Pancreas (tissue), 10 donors: ENCODE measurements around the gene CIRBP. TPM values are rescaled to one million over a fixed set of nuclear protein-coding genes. Genes with fewer than 3 reads are reported as not detected.

ENCODE experiments used
- ATAC-seq, 4 donors: fragments of 200-7000 bp; cut with Tn5 transposase; one replicate each; pipeline versions ENCODE4 v1.8.0 to v1.9.1; 2020; ENCODE audit warnings: mild to moderate bottlenecking in 4 of 4, moderate library complexity in 4 of 4
- DNase-seq, 6 donors: peaks; one replicate each; pipeline ENCODE4 v3.0.0-alpha.2; 2020
- FAIRE-seq: peaks from 2 replicates; lab custom pipeline; 2012; peaks lifted over from hg19 to GRCh38; lab: Jason Lieb, UNC
- H3K27ac ChIP-seq, 4 donors: fragments of 200-600 bp; sonication (generic); 1 replicate in 3 of 4; 2 replicates in 1 of 4; pipeline versions ENCODE4 v1.5.0 to v1.8.0; 2020
- H3K27me3 ChIP-seq, 4 donors: fragments of 200-600 bp; one replicate each; pipeline ENCODE4 v1.8.0; 2021
- H3K36me3 ChIP-seq, 3 donors: fragments of 200-600 bp; sonication (generic) in 1 of 3; one replicate each; pipeline versions ENCODE4 v1.5.0 to v1.8.0; 2020 to 2021
- H3K4me1 ChIP-seq, 3 donors: fragments of 200-600 bp; one replicate each; pipeline ENCODE4 v1.8.0; 2021
- H3K4me3 ChIP-seq, 4 donors: fragments of 200-600 bp; sonication (generic) in 2 of 4; one replicate each; pipeline versions ENCODE4 v1.5.0 to v1.8.0; 2020 to 2021
- H3K9me3 ChIP-seq, 4 donors: fragments of 200-600 bp; one replicate each; pipeline ENCODE4 v1.8.0; 2021
- CTCF ChIP-seq, 4 donors: fragments of 200-600 bp; sonication (generic) in 3 of 4; IDR thresholded peaks; one replicate each; pipeline versions ENCODE4 v1.5.0 to v1.8.0; 2021; ENCODE audit warnings: antibody characterized with exemption in 4 of 4
- WGBS, 2 donors: extraction: QIAGEN DNeasy Blood & Tissue Kit; methylation state at CpG; one replicate each; pipeline ENCODE4 v1.1.7; 2013; 5-methylcytosine and 5-hydroxymethylcytosine counted together
- intact Hi-C, 3 donors: fragments of 100-400 bp; cut with DNase I; formaldehyde crosslinking; loops; one replicate each; pipeline versions ENCODE4 v1.11.1 to v1.14.2; 2022
- polyA plus RNA-seq, 2 donors: library from polyadenylated mRNA; stranded (reverse); fragments of 200-250 nt; gene quantifications; one replicate each; pipeline ENCODE4 v1.2.3, GENCODE V29; 2013
- total RNA-seq, 6 donors: library from RNA; stranded (reverse); fragmentation: NEBNext Ultra II Directional in 4 of 6; extraction: Animal tissue kit (Norgen Biotek cat#: 25700) in 4 of 6; gene quantifications; one replicate each; pipeline versions ENCODE4 v1.2.1 to v1.2.4, GENCODE V29; 2021 to 2023
- donor health status: healthy with polysubstance abuse.
- donor health status: DM: no; HTN: no; CAD: no; lungs with moderate emphysema.
- donor health status: DM: no; HTN: no; CAD: no.
- donor health status: control.
- donor health status: control.
- donor health status: Bipolar disorder and iron deficiency.
- donor health status: DM: yes; HTN: yes; CAD: no.
- donor health status: DM: no; HTN: no; CAD: no.
- donor health status: DM: no; HTN: no; CAD: no.
- donor health status: DM: yes; HTN: yes; CAD: no.

CIRBP gene
- total and polyA plus RNA-seq, 8 donors, result 232 to 1,009 (median 539) TPM

GRCh38 chr19:1239796-1240737, 29.1 kb upstream of the CIRBP start:
- intact Hi-C loops, result no loop called here
- peak overlapping the region; percentile 37 to 75 (median 68) for H3K27ac ChIP-seq
- FAIRE-seq, result no peak
- TF ChIP-seq CTCF (IDR thresholded peaks at IDR 0.05), result peak; percentile 82 to 94 (median 88)
- peak in 5 of 6 donors; percentile 73 to 89 (median 82) for DNase-seq
- 15 to 22% methylated on average over 59 to 84 of the region's 84 CpGs for WGBS, 2 donors
- no peaks in the 10 kb centered on the region for H3K27me3 ChIP-seq
- no peaks in the 10 kb centered on the region for H3K9me3 ChIP-seq
- peak overlapping the region in 2 of 4 donors; percentile 24 to 97 for H3K4me3 ChIP-seq
- ATAC-seq, result peak; percentile 23 to 45 (median 38)
- H3K36me3 ChIP-seq, result no peaks in the 10 kb centered on the region
- peaks cover 34 to 40% (median 36%) of the 10 kb centered on the region in 3 donors for H3K4me1 ChIP-seq

- TF ChIP-seq CTCF (IDR thresholded peaks at IDR 0.05), result no peak
- intact Hi-C loops, result no loop called here
- FAIRE-seq (no peak), ATAC-seq (no peak), DNase-seq (peak in 1 of 6 donors; percentile 43)
- no peaks in the 10 kb centered on the region for H3K27me3 ChIP-seq
- H3K4me3 ChIP-seq, result peak overlapping the region in 1 of 4 donors; percentile 97
- H3K9me3 ChIP-seq, result no peaks in the 10 kb centered on the region
- WGBS, 2 donors, result 48 to 54% methylated on average over 15 of the region's 15 CpGs
- H3K36me3 ChIP-seq, result no peaks in the 10 kb centered on the region
- H3K4me1 ChIP-seq, result peaks cover 42 to 48% (median 44%) of the 10 kb centered on the region in 3 donors
- peak overlapping the region in 3 of 4 donors; percentile 66 to 83 (median 81) for H3K27ac ChIP-seq
Observed at GRCh38 chr19:1240925-1241324, 28.2 kb upstream of the CIRBP start.

- peaks cover 46 to 51% (median 51%) of the 10 kb centered on the region in 3 donors for H3K4me1 ChIP-seq
- no peak for FAIRE-seq
Observed at GRCh38 chr19:1241417-1242095, 27.6 kb upstream of the CIRBP start, which contains the start of gene ATP5F1D. Gene ATP5F1D, plus strand, starts transcription at chr19:1241751. Its CDS starts 100 bp downstream, at chr19:1241851.

More at GRCh38 chr19:1241417-1242095, 27.6 kb upstream of the CIRBP start, which contains the start of gene ATP5F1D:
- WGBS, 2 donors, result 1% methylated on average over 55 to 79 of the region's 79 CpGs
- Histone ChIP-seq H3K27me3 (no peaks in the 10 kb centered on the region), H3K36me3 (no peaks in the 10 kb centered on the region), H3K4me3 (peak within 1 kb of the TSS; percentile 62 to 98 (median 90)), H3K9me3 (no peaks in the 10 kb centered on the region), H3K27ac (peak within 1 kb of the TSS; percentile 76 to 83 (median 82))
- intact Hi-C loops, result no loop called here
- peak; percentile 84 to 96 (median 94) for DNase-seq
- ATAC-seq, result peak; percentile 59 to 80 (median 73)
- TF ChIP-seq CTCF (IDR thresholded peaks at IDR 0.05), result no peak
